Fibroblast of peridontal ligament (primary cell): Measurements from ENCODE around the gene KTI12.

ENCODE experiments used
- DNase-seq: peaks from one replicate; pipeline ENCODE4 v3.0.0-alpha.2; 2010; ENCODE audit errors: extremely low read depth

KTI12 gene

DNA sequence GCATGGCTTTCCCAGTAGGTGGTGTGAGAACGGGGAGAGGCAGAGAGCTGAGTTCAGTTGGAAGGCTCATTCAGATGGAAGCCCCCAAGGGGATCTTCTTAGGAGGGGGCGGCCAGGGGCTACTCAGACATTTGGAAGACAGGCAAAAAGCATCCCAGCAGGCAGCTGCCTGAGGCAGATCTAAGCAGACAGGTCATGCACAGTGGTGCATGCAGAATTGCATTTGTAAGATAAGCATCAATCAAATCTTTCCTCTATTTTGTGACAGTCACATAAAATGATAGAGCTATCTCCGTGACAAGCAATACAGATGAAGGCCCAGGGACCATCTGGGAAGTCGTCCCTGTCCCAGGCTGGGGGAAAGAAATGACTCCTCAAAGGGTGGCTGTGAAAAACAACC is 46.9 kb downstream of the KTI12 start:
- no peak for DNase-seq

DNA sequence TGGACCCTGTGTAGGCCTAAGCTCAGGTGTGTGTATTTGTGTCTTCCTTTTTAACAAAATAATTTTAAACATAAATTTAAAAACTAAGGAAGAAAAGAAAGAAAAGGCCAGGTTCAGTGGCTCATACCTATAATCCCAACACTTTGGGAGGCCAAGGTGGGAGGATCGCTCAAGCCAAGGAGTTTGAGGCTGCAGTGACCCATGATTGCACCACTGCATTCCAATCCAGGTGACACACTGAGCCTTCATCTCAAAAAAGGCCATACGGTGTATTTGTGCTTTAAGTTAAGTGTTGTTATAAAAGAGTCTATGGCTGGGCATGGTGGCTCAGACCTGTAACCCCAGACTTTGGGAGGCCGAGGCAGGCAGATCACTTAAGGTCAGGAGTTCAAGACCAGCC is 51.4 kb downstream of the KTI12 start:
- no peak for DNase-seq
